ENCODE results near the gene SLC7A10.

- no peak for TF ChIP-seq CTCF (IDR thresholded peaks at IDR 0.05)
- TF ChIP-seq POLR2A (IDR thresholded peaks at IDR 0.05) = no peak
- no peak for TF ChIP-seq POLR2AphosphoS5 (IDR thresholded peaks at IDR 0.05; ENCODE audit: insufficient read depth in 1 of 2, low read depth in 1 of 2)
Observed at GRCh38 chr19:33264881-33265445, 39.3 kb upstream of the SLC7A10 start.

All from vagina (tissue), 2 donors.